ENCODE data around the gene CCNYL1.

Gene CCNYL1

DNA sequence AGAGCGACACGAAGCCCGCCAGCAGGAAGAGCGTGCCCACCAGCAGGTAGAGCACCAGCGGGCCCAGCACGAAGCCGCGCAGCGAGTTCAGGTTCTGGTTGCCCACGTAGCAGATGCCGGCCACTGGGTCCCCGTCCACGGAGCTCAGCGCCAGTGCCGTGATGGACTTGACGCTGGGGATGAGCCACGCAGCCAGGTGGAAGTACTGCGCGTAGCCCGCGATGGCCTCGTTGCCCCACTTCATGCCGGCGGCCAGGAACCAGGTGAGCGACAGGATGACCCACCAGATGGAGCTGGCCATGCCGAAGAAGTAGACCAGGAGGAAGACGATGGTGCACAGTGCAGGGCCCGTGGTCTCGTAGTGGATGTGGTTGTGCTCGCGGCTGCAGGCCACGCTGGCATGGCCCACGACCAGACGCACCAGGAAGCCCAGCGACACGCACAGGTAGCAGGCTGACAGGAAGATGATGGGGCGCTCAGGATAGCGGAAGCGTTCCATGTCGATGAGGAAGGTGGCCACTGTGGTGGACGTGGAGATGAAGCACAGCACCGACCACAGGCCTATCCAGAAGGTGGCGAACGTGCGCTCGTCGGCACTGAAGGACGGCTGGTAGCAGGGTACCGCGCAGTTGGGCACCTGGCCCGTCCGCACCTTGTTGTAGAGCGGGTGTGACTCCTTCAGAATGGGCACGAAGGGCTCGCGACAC, 56.2 kb downstream of the CCNYL1 start:
- DNase-seq = no peak

DNA sequence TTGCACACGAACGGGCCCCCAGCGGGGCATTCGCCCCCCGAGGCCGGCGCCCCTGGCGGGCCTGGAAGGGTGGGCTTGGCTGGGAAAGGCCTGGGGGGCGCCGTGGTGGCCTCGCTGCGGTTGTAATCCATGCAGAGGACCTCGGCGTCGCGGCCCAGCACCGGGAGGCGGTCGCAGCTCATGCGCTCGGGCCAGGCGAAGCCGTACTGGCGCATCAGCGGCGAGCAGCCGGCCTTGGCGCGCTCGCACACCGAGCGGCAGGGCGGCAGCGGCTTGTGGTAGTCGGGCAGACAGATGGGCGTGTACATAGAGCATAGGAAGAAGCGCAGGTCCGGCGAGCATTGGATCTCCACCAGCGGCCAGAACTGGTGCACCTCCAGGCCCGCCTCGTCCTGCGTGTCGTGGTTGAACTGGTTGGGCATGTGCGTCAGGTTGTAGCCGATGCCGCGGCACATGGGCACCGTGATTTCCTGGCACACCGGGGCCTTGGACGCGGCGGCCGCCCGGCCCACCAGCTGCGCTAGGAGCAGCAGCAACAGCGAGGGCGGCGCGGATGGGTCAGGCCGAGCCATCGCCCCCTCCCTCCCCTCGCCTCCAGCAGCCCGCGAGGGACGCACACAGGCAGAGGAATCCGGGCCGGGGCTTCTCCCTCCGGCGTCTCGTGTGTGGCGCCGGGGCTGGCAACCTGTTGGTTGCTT, 56.9 kb downstream of the CCNYL1 start:
- DNase-seq = peak; percentile 44

GRCh38 chr2:207768866-207769596, 57.6 kb downstream of the CCNYL1 start:
- DNase-seq = no peak

DNA sequence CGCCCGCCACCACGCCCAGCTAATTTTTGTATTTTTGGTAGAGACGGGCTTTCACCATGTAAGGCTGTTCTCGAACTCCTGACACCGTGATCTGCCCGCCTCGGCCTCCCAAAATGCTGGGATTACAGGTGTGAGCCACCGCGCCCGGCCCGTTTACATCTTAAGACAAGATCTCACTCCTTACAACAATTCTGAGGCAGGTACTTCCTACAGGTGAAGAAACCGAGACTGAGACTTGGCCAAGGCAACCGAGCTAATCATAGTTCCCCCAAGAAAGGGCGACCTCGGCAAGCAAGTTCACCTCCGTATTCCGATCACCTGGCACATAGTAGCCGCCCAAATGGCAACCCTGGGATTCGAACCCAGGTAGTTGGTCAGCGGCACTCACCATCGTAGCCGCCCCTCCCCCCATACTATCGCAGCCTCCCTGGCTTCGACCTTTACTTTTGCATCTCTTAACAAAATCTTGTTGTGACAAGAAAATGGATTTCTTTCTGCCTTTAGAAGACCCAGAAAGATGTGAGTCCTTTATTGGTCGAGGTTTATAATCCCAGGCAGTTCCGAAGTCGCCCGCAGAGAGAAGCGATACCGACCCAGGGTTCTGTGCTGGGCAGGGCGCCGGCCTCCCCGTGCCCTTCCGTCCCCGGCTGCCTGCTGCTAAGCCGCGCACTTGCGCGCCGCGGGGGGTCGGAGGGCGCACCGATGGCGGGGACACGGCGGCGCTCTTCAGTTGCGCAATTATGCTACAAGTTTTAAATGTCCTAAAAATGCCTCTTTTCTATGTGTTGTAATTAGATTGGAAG, 59.4 kb downstream of the CCNYL1 start:
- no peak for DNase-seq

DNA sequence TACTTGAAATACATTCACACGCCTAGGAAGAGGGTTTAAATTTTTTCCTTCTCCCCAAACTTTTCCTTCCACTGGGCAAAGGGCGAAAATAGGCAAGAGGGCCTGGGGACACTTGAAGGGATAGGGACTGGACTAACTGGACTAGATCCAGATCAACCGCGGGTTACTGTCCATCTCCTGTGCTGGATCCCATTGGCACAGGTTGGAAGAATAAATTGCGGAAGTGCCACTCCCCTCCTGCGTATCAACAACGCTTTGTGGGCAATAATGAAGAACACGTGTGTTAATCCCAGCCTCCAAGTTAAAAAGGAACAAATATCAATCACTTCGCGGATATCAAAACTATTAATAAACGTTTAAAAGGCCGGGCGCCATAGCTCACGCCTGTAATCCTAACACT, 60.0 kb downstream of the CCNYL1 start:
- no peak for DNase-seq

DNA sequence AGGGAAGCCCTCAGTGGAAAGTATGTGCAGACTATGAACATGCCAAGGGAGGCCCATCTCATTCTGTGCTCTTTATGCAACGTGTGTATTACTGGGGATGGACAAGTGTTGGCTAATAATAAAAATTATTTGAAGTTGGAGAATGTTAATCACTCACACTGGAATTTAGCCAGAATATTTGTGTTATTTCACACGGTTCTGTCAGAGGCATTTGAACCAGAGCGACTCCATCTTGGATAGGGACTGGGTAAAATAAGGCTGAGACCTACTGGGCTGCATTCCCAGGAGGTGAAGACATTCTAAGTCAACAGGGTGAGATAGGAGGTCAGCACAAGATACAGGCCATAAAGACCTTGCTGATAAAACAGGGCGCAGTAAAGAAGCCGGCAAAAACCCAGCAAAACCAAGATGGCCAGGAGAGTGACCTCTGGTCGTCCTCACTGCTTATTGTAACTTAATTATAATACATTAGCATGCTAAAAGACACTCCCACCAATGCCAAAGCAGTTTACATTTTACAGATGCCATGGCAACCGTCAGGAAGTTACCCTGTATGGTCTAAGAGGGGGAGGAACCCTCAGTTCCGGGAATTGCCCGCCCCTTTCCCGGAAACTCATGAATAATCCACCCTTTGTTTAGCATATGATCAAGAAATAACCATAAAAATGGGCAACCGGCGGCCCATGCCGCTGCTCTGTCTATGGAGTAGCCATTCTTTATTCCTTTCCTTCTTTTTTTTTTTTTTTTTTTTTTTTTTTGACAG, 60.8 kb downstream of the CCNYL1 start:
- no peak for DNase-seq

DNA sequence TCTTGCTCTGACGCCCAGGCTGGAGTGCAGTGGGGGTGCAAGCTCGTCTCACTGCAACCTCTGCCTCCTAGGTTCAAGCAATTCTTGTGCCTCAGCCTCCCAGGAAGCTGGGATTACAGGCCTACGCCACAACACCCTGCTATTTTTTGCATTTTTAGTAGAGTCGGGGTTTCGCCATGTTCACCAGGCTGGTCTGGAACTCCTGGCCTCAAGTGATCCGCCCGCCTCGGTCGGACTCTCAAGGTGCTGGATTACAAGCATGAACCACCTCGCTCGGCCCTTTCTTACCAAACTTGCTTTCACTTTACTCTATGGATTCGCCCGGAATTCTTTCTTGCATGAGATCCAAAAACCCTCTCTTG, 61.4 kb downstream of the CCNYL1 start:
- DNase-seq = no peak

DNA sequence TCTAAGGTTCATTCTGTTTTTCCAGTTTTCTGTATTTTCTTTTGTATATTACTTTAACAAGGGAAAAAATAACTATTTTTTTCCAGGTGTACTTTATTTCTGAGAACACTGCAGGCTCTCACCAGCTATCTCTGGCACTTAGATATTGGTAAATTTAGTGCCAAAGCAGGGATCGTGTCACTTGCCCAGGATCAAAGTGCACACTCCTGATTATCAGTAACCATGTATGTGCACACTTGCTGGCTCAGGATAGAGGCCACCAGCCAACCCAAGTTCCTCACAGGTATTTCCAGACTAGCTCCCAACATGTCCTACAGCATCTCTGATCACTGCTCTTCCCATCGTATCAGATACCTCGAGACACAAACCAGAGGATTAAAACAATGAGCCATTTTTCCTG, 64.0 kb downstream of the CCNYL1 start:
- no peak for DNase-seq

DNA sequence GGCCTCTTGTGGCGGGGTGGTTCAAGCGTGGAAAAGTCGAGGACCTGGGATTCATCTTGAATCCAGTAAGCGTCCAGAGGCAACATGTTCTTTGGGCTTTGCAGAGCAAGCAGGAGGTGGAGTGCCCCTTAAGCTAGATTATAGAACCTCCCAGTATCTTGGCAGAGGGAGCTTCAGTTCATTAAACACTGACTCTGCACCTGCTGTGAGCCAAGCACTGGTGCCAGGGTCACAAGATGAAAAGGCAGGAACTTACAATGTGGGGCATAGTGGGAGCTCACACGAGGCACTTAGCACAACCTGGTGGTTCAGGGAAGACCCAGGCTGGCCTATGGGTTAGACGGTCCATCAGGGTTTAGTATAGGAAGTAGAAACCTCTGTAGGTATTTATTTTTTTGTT, 65.7 kb downstream of the CCNYL1 start:
- DNase-seq = no peak

- DNase-seq = no peak
These were observed 67.0 kb downstream of the CCNYL1 start for GRCh38 chr2:207778298-207778882.

DNA sequence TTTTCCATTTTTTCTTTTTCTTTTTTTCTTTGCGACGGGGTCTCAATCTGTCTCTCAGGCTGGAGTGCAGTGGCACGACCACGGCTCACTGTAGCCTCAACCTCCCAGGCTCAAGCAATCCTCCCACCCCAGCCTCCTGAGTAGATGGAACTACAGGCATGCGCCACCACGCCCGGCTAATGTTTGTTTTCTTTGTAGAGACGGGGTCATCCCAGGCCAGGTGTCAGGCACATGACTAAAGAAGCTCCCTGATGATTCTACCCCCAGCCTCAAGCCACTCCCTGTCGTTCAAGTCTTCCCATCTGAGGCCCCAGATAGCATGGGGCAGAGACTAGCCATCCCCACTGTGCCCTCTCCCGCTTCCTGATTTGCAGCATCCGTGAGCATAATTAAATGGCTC, 68.1 kb downstream of the CCNYL1 start:
- DNase-seq = no peak

GRCh38 chr2:207782238-207783030, 71.0 kb downstream of the CCNYL1 start:
- DNase-seq = no peak

- no peak for DNase-seq
These were observed 72.1 kb downstream of the CCNYL1 start for GRCh38 chr2:207783514-207783913.

- no peak for DNase-seq
These were observed 73.5 kb downstream of the CCNYL1 start for GRCh38 chr2:207784898-207785297.

DNA sequence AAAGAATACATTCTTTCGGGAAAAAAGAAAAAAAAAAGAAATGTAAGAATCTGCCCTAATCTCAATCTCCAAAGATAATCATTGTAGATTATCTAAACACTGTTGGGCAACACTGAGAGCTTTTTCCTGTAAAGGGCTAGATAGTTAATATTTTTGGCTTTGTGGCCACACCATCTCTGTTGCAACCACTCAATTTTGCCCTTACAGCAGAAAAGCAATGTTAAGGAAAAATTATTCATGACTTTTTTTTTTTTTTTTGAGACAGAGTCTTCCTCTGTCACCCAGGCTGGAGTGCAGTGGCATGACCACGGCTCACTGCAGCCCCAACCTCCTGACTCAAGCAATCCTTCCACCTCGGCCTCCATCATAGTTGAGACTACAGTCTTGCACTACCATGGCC, 75.6 kb downstream of the CCNYL1 start:
- no peak for DNase-seq

- DNase-seq = no peak
These were observed 76.4 kb downstream of the CCNYL1 start for GRCh38 chr2:207787800-207788199.

DNA sequence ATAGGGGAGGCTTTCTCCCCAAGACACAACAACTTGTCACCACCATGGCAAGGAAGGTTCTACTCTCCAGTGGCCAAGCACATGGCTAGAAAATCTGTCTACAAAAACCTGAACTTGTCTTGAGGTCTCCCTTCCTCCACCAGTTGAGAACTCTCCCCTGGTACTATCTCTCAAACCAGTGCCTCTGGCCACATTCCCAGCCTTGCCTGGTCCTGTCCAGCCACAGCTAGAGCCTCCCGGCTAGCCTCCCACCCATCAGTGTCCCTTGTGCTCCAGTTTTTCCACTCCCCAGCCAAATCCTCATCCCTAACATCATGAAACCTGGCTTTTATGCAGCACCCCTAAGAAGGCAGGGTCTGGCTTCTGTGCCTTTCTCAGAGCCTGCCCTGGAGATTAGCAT, 79.5 kb downstream of the CCNYL1 start:
- no peak for DNase-seq

DNA sequence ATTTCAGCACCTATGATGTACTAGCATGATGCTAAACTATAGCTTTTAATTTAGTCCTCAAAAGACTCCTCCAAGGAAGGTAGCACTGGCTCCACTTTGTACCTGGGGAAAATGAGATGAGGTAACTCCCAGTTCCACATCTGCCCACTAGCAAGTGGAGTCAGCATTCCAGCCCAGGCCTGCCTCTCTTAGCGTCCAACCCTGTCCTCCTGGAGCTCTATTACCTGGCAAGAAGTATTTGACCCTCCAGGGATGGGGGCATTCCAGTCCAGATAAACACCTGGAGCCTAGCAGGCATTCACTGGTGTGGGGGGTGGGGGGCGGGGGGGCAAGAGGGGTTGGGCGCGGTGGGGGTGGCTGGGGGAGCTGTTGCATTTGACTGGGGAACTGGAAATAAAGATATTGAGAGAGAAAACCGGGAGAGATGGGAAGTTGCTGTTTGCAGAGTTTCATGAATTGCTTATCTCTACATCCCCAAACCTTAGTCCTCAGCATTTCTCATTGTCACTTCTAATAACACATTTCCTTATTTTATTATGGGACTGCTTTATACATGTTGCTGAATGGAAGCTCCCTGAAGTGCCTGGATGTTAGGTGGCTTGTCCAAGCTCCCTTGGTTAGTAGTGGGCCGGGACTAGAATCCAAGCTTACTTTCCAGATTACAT, 80.3 kb downstream of the CCNYL1 start:
- no peak for DNase-seq

GRCh38 chr2:207792244-207792785, 80.9 kb downstream of the CCNYL1 start:
- DNase-seq = no peak

GRCh38 chr2:207796585-207797350, 85.3 kb downstream of the CCNYL1 start:
- DNase-seq = peak; percentile 81
